Measurements from ENCODE around the gene TAOK1. TPM values are rescaled to one million over a fixed set of nuclear protein-coding genes. Genes with fewer than 3 reads are reported as not detected.

Gene TAOK1
- total and polyA plus RNA-seq, 2 donors (not counting 1 experiment from before 2014, with no cell fraction given) = 9.8 to 80.7 TPM

- TF ChIP-seq CTCF (IDR thresholded peaks at IDR 0.05) (no peak), EZH2 (IDR thresholded peaks at IDR 0.05; ENCODE audit: borderline replicate concordance, insufficient read depth, low read depth, low read length, poor library complexity, severe bottlenecking) (no peak)
- no peaks in the 10 kb centered on the region for H3K9me3 Mint-ChIP-seq (ENCODE audit: insufficient read depth)
- DNase-seq (no peak), ATAC-seq (ENCODE audit: low read depth) (no peak)
- no peaks in the 10 kb centered on the region for H4K20me1 ChIP-seq (ENCODE audit: control insufficient read depth, insufficient read depth, low read length, poor library complexity, severe bottlenecking)
- H2AFZ ChIP-seq (ENCODE audit: insufficient read depth, low read depth, low read length, poor library complexity, severe bottlenecking) = no peak overlapping the region
- no peak overlapping the region for H3K4me2 ChIP-seq (replicated peaks; ENCODE audit: low read depth, low read length, poor library complexity, severe bottlenecking)
- peaks cover 0 to 7% (median 2%) of the 10 kb centered on the region in 4 experiments for H3K27me3 ChIP-seq (replicated peaks in 1 of 4; ENCODE audit: control extremely low read depth in 1 of 4, control insufficient read depth in 3 of 4, insufficient read depth in 4 of 4, low read length in 3 of 4)
- no peaks in the 10 kb centered on the region for H3K36me3 ChIP-seq (replicated peaks in 1 of 2; ENCODE audit: control extremely low read depth in 1 of 2, control insufficient read depth in 1 of 2, extremely low read depth in 1 of 2, insufficient read depth in 2 of 2, low read length in 1 of 2)
- H3K9ac ChIP-seq (ENCODE audit: low read length) = no peak overlapping the region
- H3K27ac Mint-ChIP-seq = no peak overlapping the region
- H3K79me2 ChIP-seq (ENCODE audit: control insufficient read depth, insufficient read depth, low read length) = no peaks in the 10 kb centered on the region
- H3K4me1 ChIP-seq (ENCODE audit: control insufficient read depth in 2 of 2, insufficient read depth in 2 of 2, low read length in 2 of 2) = peaks cover 23 to 27% of the 10 kb centered on the region in 2 donors
- WGBS (ENCODE audit: insufficient coverage) = 93% methylated on average over 10 of the region's 12 CpGs
- H3K27ac ChIP-seq (ENCODE audit: low read length in 2 of 2) = no peak overlapping the region
- peaks cover 25% of the 10 kb centered on the region for H3K4me1 Mint-ChIP-seq
- ChIA-PET POLR2A (no interaction called here), CTCF (interaction anchor here (1.1 to 2.2 kb wide), 4 partner anchors 16 to 22 kb away, joined by 3 to 7 read pairs (median 5); no protein-coding TSS in a partner anchor)
- H3K4me3 Mint-ChIP-seq = no peak overlapping the region
- no peak overlapping the region for H3K4me3 ChIP-seq (ENCODE audit: control extremely low read depth in 1 of 5, extremely low read depth in 1 of 5, insufficient read depth in 1 of 5, low read depth in 2 of 5, low read length in 4 of 5)
- H3K9me3 ChIP-seq (ENCODE audit: control extremely low read depth in 1 of 3, control insufficient read depth in 2 of 3, insufficient read depth in 1 of 3, low read length in 2 of 3) = peaks cover 0 to 2% (median 0%) of the 10 kb centered on the region in 3 donors
- no peaks in the 10 kb centered on the region for H3K27me3 Mint-ChIP-seq
- intact Hi-C loops (cut with micrococcal nuclease) = no loop called here
These were observed 206.0 kb downstream of the TAOK1 start for GRCh38 chr17:29595943-29596774.

GRCh38 chr17:29596811-29597210, 206.6 kb downstream of the TAOK1 start:
- Mint-ChIP-seq H3K4me1 (peaks cover 18% of the 10 kb centered on the region), H3K9me3 (ENCODE audit: insufficient read depth) (no peaks in the 10 kb centered on the region), H3K4me3 (no peak overlapping the region), H3K27ac (no peak overlapping the region), H3K27me3 (no peaks in the 10 kb centered on the region)
- Histone ChIP-seq H3K27ac (ENCODE audit: low read length in 2 of 2) (no peak overlapping the region), H3K27me3 (replicated peaks in 1 of 4; ENCODE audit: control extremely low read depth in 1 of 4, control insufficient read depth in 3 of 4, insufficient read depth in 4 of 4, low read length in 3 of 4) (peaks cover 0 to 7% (median 2%) of the 10 kb centered on the region in 4 experiments), H4K20me1 (ENCODE audit: control insufficient read depth, insufficient read depth, low read length, poor library complexity, severe bottlenecking) (no peaks in the 10 kb centered on the region), H3K9ac (ENCODE audit: low read length) (no peak overlapping the region), H3K9me3 (ENCODE audit: control extremely low read depth in 1 of 3, control insufficient read depth in 2 of 3, insufficient read depth in 1 of 3, low read length in 2 of 3) (no peaks in the 10 kb centered on the region), H3K79me2 (ENCODE audit: control insufficient read depth, insufficient read depth, low read length) (no peaks in the 10 kb centered on the region), H3K36me3 (replicated peaks in 1 of 2; ENCODE audit: control extremely low read depth in 1 of 2, control insufficient read depth in 1 of 2, extremely low read depth in 1 of 2, insufficient read depth in 2 of 2, low read length in 1 of 2) (no peaks in the 10 kb centered on the region), H3K4me2 (replicated peaks; ENCODE audit: low read depth, low read length, poor library complexity, severe bottlenecking) (no peak overlapping the region), H3K4me1 (ENCODE audit: control insufficient read depth in 2 of 2, insufficient read depth in 2 of 2, low read length in 2 of 2) (peaks cover 17 to 20% of the 10 kb centered on the region in 2 donors), H2AFZ (ENCODE audit: insufficient read depth, low read depth, low read length, poor library complexity, severe bottlenecking) (no peak overlapping the region), H3K4me3 (ENCODE audit: control extremely low read depth in 1 of 5, extremely low read depth in 1 of 5, insufficient read depth in 1 of 5, low read depth in 2 of 5, low read length in 4 of 5) (no peak overlapping the region)
- POLR2A ChIA-PET = no interaction called here
- WGBS (ENCODE audit: insufficient coverage) = 90% methylated on average over 6 of the region's 9 CpGs
- ATAC-seq (ENCODE audit: low read depth) (no peak), DNase-seq (no peak)
- no peak for TF ChIP-seq EZH2 (IDR thresholded peaks at IDR 0.05; ENCODE audit: borderline replicate concordance, insufficient read depth, low read depth, low read length, poor library complexity, severe bottlenecking)
- TF ChIP-seq CTCF (IDR thresholded peaks at IDR 0.05) = no peak
- CTCF ChIA-PET = interaction anchor here (1.1 to 2.2 kb wide), 5 partner anchors 16 to 21 kb away, joined by 3 to 7 read pairs (median 4); no protein-coding TSS in a partner anchor
- intact Hi-C loops (cut with micrococcal nuclease) = no loop called here

Data from B cell (primary cell).